Astrocyte (in vitro differentiated cells and primary cell): Measurements from ENCODE around the gene TEAD4. TPM values are rescaled to one million over a fixed set of nuclear protein-coding genes. Genes with fewer than 3 reads are reported as not detected.

Source experiments
- DNase-seq: peaks from one replicate; pipeline ENCODE4 v3.0.0-alpha.2; 2010; ENCODE audit warnings: low read depth
- FAIRE-seq: peaks from 2 replicates; lab custom pipeline; 2011; peaks lifted over from hg19 to GRCh38; lab: Jason Lieb, UNC
- H2AFZ ChIP-seq: 2 replicates; pipeline ENCODE4 v1.6.0; 2012; ENCODE audit warnings: low read depth, low read length, inconsistent platforms
- H3K27ac ChIP-seq: 2 replicates; pipeline ENCODE4 v1.5.1; 2011; ENCODE audit warnings: low read depth, low read length, inconsistent platforms
- H3K27me3 ChIP-seq: 2 replicates; pipeline ENCODE4 v1.6.0; 2011; ENCODE audit warnings: low read length, inconsistent platforms; ENCODE audit not compliant: insufficient read depth
- H3K36me3 ChIP-seq: 2 replicates; pipeline ENCODE4 v1.5.1; 2011; ENCODE audit warnings: low read length, inconsistent platforms; ENCODE audit not compliant: insufficient read depth
- H3K4me1 ChIP-seq: 2 replicates; pipeline ENCODE4 v1.5.1; 2011; ENCODE audit warnings: low read length, inconsistent platforms; ENCODE audit not compliant: insufficient read depth
- H3K4me2 ChIP-seq: 2 replicates; pipeline ENCODE4 v1.6.0; 2012; ENCODE audit warnings: low read length, inconsistent platforms
- H3K4me3 ChIP-seq: 2 replicates; pipeline ENCODE4 v1.5.1; 2011; ENCODE audit warnings: low read depth, mild to moderate bottlenecking, low read length, inconsistent platforms; ENCODE audit not compliant: insufficient read depth
- H3K79me2 ChIP-seq: 2 replicates; pipeline ENCODE4 v1.6.0; 2012; ENCODE audit warnings: mild to moderate bottlenecking, low read length, inconsistent platforms; ENCODE audit not compliant: insufficient read depth
- H3K9ac ChIP-seq: 2 replicates; pipeline ENCODE4 v1.6.0; 2012; ENCODE audit warnings: mild to moderate bottlenecking, low read length, inconsistent platforms
- H3K9me3 ChIP-seq: 2 replicates; pipeline ENCODE4 v1.5.1; 2012; ENCODE audit warnings: low read depth, mild to moderate bottlenecking, low read length, inconsistent platforms; ENCODE audit not compliant: insufficient read depth
- H4K20me1 ChIP-seq: 2 replicates; pipeline ENCODE4 v1.6.0; 2012; ENCODE audit warnings: low read length, inconsistent platforms; ENCODE audit not compliant: insufficient read depth
- H3K27ac Mint-ChIP-seq: one replicate; pipeline ENCODE4 v1.8.0; 2021; ENCODE audit warnings: mild to moderate bottlenecking, mixed read lengths; ENCODE audit not compliant: unreplicated experiment
- H3K27me3 Mint-ChIP-seq: one replicate; pipeline ENCODE4 v1.8.0; 2021; ENCODE audit warnings: low read depth, mixed read lengths; ENCODE audit not compliant: unreplicated experiment
- H3K36me3 Mint-ChIP-seq: one replicate; pipeline ENCODE4 v1.8.0; 2021; ENCODE audit warnings: low read depth, mixed read lengths; ENCODE audit not compliant: unreplicated experiment
- H3K4me1 Mint-ChIP-seq: one replicate; pipeline ENCODE4 v1.8.0; 2021; ENCODE audit warnings: low read depth, mixed read lengths; ENCODE audit not compliant: unreplicated experiment
- H3K4me3 Mint-ChIP-seq: one replicate; pipeline ENCODE4 v1.8.0; 2021; ENCODE audit warnings: mild to moderate bottlenecking, moderate library complexity, mixed read lengths; ENCODE audit not compliant: unreplicated experiment
- H3K9me3 Mint-ChIP-seq: one replicate; pipeline ENCODE4 v1.8.0; 2021; ENCODE audit warnings: mild to moderate bottlenecking, mixed read lengths; ENCODE audit not compliant: unreplicated experiment
- EZH2 ChIP-seq: IDR thresholded peaks from 2 replicates; pipeline ENCODE4 v1.6.1; 2012; ENCODE audit warnings: mild to moderate bottlenecking, low read length, inconsistent platforms; ENCODE audit not compliant: insufficient read depth
- total RNA-seq: library from RNA; stranded (reverse); gene quantifications from 2 replicates; pipeline ENCODE4 v1.2.1, GENCODE V29; 2021
- TF ChIP-seq, protein P1 (sequence below): IDR thresholded peaks from 2 replicates; pipeline ENCODE4 v1.5.1; 2011; ENCODE audit warnings: low read depth, mild to moderate bottlenecking, inconsistent platforms, low read length, moderate library complexity; ENCODE audit not compliant: insufficient read depth

The TEAD4 gene
- total RNA-seq, 1 donor from 2014 or later = 19.1 TPM

DNA sequence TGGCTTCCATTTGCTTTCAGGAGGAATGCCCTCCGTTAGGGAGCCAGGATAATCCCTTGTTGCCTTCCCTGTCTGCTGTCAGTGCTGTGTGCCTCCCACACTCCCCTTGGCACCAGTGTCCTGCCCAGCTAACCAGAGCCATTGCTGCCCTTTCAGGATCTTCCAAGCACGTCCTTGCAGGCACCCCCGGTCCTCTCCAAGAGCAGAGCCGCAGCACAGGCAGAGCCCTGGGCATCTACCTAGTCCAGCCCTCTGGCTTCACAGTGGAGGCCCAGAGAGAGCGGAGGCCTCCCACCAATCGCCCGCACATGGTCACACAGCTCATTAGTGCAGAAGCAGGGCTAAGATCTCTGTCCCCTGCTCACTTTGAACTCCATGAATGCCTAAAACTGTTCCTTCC is 79.0 kb downstream of the TEAD4 start:
- Mint-ChIP-seq H3K36me3 (peaks cover 4% of the 10 kb centered on the region), H3K9me3 (no peaks in the 10 kb centered on the region), H3K4me3 (no peak overlapping the region), H3K27me3 (no peaks in the 10 kb centered on the region), H3K4me1 (peaks cover 5% of the 10 kb centered on the region), H3K27ac (no peak overlapping the region)
- Histone ChIP-seq H2AFZ (no peak overlapping the region), H3K27me3 (no peaks in the 10 kb centered on the region), H3K36me3 (no peaks in the 10 kb centered on the region), H4K20me1 (peaks cover 23% of the 10 kb centered on the region), H3K9ac (no peak overlapping the region), H3K4me2 (no peak overlapping the region), H3K9me3 (no peaks in the 10 kb centered on the region), H3K4me1 (peaks cover 3% of the 10 kb centered on the region), H3K27ac (no peak overlapping the region), H3K4me3 (no peak overlapping the region), H3K79me2 (no peaks in the 10 kb centered on the region)
- TF ChIP-seq, protein P1, sequence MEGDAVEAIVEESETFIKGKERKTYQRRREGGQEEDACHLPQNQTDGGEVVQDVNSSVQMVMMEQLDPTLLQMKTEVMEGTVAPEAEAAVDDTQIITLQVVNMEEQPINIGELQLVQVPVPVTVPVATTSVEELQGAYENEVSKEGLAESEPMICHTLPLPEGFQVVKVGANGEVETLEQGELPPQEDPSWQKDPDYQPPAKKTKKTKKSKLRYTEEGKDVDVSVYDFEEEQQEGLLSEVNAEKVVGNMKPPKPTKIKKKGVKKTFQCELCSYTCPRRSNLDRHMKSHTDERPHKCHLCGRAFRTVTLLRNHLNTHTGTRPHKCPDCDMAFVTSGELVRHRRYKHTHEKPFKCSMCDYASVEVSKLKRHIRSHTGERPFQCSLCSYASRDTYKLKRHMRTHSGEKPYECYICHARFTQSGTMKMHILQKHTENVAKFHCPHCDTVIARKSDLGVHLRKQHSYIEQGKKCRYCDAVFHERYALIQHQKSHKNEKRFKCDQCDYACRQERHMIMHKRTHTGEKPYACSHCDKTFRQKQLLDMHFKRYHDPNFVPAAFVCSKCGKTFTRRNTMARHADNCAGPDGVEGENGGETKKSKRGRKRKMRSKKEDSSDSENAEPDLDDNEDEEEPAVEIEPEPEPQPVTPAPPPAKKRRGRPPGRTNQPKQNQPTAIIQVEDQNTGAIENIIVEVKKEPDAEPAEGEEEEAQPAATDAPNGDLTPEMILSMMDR = no peak
- TF ChIP-seq EZH2 = no peak
- DNase-seq (no peak), FAIRE-seq (no peak)

DNA sequence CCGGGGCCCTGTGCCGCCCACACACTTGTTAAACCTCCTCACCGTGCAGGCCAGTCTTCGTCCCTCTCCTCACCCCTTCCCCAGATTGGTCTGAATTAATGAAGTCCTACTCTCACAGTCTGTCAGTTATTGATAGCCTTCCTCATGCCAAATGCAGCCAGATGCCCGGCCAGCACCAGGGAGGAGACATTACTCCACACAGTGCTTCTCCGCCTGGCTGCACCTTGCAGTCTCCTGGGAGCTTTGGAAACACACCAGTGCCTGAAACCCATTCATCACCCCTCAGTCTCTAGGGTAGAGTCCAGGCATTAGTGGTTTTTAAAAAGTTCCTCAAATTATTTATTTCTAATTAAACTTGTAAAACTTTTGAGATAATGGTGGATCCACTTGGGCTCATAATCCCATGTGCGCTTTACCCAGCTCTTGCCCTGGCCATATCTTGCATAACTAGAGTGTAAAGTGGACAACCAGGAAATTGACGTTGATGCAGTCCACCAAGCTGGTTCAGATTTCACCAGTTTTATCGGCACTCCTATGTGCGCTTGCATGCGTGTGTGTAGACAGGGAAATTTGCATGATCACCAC is 79.8 kb downstream of the TEAD4 start:
- Mint-ChIP-seq H3K9me3 (no peaks in the 10 kb centered on the region), H3K4me3 (no peak overlapping the region), H3K36me3 (peaks cover 3% of the 10 kb centered on the region), H3K27me3 (no peaks in the 10 kb centered on the region), H3K4me1 (peaks cover 3% of the 10 kb centered on the region), H3K27ac (peak overlapping the region; percentile 23)
- no peak overlapping the region for H2AFZ ChIP-seq
- H3K9me3 ChIP-seq = no peaks in the 10 kb centered on the region
- FAIRE-seq (no peak), DNase-seq (no peak)
- H3K27me3 ChIP-seq = no peaks in the 10 kb centered on the region
- no peak overlapping the region for H3K27ac ChIP-seq
- peaks cover 3% of the 10 kb centered on the region for H3K4me1 ChIP-seq
- peaks cover 18% of the 10 kb centered on the region for H4K20me1 ChIP-seq
- no peaks in the 10 kb centered on the region for H3K36me3 ChIP-seq
- H3K9ac ChIP-seq = no peak overlapping the region
- H3K79me2 ChIP-seq = no peaks in the 10 kb centered on the region
- TF ChIP-seq, protein P1 = no peak
- TF ChIP-seq EZH2 = no peak
- H3K4me3 ChIP-seq = no peak overlapping the region
- no peak overlapping the region for H3K4me2 ChIP-seq

DNA sequence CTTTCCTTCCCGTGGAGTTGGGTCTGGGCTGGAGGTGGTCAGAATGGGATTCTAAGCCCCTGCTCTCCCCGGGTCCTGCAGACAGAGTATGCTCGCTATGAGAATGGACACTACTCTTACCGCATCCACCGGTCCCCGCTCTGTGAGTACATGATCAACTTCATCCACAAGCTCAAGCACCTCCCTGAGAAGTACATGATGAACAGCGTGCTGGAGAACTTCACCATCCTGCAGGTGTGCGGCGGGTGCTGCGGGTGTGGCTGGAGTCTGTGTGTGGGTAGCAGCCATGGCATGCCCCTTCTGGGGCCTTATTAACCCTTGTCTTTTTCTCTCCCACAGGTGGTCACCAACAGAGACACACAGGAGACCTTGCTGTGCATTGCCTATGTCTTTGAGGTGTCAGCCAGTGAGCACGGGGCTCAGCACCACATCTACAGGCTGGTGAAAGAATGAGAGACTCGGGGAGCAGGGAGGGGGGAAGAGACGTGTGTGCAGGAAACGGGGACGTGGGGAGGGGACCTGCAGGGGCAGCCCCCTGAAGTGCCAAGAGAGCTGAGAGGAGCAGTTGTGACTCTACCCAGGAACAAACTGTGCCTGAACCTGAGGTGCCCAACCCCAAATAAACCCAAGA is 80.9 kb downstream of the TEAD4 start:
- H2AFZ ChIP-seq = no peak overlapping the region
- peaks cover 3% of the 10 kb centered on the region for H3K36me3 Mint-ChIP-seq
- no peaks in the 10 kb centered on the region for H3K27me3 ChIP-seq
- FAIRE-seq (no peak), DNase-seq (no peak)
- H3K4me2 ChIP-seq = no peak overlapping the region
- H3K27ac Mint-ChIP-seq = no peak overlapping the region
- no peaks in the 10 kb centered on the region for H3K27me3 Mint-ChIP-seq
- H3K4me1 ChIP-seq = peaks cover 3% of the 10 kb centered on the region
- TF ChIP-seq, protein P1 = no peak
- no peak for TF ChIP-seq EZH2
- no peaks in the 10 kb centered on the region for H3K4me1 Mint-ChIP-seq
- H3K9ac ChIP-seq = no peak overlapping the region
- no peak overlapping the region for H3K4me3 Mint-ChIP-seq
- H4K20me1 ChIP-seq = peaks cover 17% of the 10 kb centered on the region
- H3K36me3 ChIP-seq = no peaks in the 10 kb centered on the region
- H3K9me3 Mint-ChIP-seq = no peaks in the 10 kb centered on the region
- H3K4me3 ChIP-seq = no peak overlapping the region
- no peaks in the 10 kb centered on the region for H3K79me2 ChIP-seq
- no peak overlapping the region for H3K27ac ChIP-seq
- no peaks in the 10 kb centered on the region for H3K9me3 ChIP-seq
